GM18870 (cell line): ENCODE data around the gene CEND1.

ENCODE experiments used
- ATAC-seq: cut with Tn5 transposase; IDR thresholded peaks from one replicate; pipeline ENCODE4 v1.9.1; 2021; ENCODE audit warnings: moderate library complexity; ENCODE audit not compliant: unreplicated experiment

Gene CEND1

DNA sequence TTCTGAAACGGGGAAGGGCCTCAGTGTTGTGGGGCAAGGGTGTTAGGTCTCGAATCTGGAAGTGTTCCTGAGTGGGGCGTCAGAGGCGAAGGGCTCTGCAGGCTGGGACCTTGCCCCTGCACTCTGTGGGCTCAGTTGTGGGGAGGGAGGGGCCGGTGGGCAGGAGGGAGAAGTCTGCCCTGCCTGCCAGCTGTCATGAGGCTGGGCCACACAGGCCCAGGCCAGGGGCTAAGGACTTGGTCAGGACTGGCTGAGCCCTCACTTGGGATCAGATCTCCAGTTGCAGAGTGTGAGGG lies 38.0 kb upstream of the CEND1 start, which contains the start of gene CRACR2B:
Gene CRACR2B (plus strand): TSS at position 23 of the 296 bp plus-strand sequence. CDS start 689 bp downstream, outside the sequence.
- ATAC-seq: no peak

DNA sequence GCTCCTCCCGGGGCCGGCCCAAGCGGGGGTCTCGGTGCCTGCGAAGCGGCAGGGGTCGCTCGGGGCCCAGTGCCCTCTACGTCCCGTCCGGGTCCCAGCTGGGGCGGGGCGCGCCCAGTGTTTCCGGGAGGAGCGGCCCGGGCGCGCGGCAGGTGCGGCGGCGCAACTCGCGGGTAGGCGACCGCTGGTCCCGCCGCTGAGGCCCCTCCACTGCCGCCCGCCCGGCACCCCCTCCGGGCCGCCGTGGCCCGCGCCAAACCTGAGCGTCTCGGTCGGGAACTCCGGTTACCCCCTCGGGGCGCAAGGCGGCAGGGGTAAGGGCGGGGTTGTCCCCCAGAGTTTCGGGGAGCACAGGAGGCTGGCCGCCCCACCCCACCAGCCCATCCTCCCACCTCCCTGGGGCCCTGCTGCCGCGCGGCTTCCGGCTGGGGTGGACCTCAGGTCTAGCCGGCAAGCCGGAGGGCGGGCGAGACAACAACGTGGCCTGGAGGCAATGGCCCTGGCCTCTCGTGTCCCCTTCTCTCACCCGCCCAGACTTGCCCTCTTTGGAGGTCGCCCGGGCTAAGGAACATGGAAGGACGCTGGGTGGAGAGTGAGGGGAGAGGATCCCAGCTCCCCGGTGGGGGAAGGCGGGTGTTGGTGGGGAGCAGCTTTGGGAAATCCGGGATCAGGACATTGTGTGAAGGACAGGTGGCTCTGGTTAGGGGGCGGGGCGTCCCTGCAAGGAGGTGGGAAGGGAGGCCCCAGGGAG lies 37.4 kb upstream of the CEND1 start:
- no peak for ATAC-seq

DNA sequence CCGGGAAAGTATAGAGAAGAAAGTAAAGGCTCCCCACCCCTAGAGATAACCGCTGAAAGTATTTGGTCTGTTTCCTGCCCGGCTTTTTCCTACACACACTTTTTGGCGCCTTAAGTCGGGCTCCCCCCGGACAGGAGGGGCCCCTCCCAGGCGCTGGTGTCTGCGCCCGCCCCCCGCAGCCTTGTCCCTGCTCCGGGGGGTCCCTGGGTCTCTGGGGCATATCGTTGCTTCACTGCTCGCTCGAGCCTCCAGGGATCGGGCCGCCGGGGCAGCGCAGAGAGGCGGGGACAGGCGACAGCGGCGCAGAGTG lies 36.9 kb upstream of the CEND1 start:
- ATAC-seq: no peak

DNA sequence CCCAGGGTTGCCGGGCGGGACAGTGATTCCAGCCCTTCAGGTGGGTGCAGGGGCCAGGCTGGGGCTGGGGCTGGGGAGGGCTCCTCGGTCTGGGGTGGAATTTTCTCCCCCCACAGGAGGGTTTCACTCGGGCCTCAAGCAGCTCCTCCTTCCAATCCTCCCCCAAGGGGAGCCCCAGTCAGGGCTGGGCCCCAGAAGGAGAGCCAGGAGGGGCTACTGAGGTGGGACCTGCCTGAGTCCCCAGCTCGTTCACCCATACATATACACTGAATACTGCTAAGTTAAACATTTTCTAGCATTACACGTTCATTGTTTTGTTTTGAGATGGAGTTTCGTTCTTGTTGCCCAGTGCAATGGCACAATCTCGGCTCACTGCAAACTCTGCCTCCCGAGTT lies 36.3 kb upstream of the CEND1 start:
- no peak for ATAC-seq

DNA sequence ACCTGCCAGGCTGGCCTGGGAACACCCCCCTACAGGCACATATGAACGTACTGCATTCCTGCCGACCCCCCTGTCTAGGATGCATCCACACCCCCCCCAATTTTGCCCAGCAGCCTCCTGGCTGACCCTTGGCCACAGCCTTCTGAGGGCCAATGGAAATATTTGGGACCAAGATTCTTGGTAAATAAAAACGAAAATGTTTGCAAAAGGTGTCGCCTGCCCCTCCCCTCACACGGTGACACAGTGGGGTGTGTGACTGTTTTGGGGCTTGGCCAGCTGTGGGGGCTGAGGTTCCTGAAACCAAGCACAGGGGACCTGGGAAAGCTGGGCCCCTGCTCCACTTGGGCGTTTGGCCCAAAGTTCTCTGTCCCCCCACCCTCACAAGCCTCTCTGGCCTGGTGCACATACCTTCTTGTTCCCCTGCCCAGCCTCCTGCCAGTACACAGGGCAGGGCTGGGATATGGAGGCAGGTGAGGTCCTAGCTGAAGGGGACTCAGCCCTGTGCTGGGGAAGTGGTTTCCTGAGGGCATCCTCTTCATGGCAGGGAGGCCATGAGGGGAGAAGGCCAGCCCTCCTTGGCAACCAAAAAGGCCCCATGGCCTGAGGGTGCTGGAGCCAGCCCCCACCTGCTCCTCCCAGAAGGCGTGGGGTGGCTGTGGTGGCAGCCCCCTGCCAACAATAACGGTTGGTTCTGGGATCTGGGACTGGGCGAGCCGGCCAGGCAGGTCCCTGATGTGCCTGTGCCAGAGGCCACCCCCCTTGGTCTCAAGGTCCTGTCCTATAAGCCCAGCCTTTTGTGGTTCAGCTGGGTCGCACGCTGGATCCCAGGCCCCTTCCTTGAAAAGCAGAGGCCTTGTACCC lies 35.7 kb upstream of the CEND1 start:
- ATAC-seq: no peak

DNA sequence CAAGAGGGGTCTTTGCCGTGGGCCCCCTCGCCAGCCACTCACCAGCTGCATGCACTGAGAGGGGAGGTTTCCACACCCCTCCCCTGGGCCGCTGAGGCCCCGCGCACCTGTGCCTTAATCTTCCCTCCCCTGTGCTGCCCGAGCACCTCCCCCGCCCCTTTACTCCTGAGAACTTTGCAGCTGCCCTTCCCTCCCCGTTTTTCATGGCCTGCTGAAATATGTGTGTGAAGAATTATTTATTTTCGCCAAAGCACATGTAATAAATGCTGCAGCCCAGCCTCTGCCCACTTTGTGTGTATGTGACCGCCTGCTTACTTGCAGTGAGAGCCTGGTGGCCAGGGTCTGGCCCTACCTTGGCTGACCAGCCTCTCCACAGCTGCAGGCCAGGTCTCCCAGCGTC lies 35.1 kb upstream of the CEND1 start:
- ATAC-seq: no peak

DNA sequence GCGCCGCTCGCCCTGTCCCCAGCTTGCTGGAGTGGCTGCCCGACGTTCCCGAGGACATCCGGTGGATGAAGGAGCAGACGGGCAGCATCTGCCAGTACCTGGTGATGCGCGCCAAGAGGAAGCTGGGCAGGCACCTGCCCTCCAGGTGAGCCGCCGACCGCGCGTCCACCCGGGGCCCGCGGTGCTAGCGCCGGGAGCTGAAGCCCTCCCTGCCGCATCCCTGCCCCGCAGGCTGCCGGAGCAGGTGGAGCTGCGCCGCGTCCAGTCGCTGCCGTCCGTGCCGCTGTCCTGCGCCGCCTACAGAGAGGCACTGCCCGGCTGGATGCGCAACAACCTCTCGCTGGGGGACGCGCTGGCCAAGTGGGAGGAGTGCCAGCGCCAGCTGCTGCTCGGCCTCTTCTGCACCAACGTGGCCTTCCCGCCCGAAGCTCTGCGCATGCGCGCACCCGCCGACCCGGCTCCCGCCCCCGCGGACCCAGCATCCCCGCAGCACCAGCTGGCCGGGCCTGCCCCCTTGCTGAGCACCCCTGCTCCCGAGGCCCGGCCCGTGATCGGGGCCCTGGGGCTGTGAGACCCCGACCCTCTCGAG lies 34.5 kb upstream of the CEND1 start:
- no peak for ATAC-seq

DNA sequence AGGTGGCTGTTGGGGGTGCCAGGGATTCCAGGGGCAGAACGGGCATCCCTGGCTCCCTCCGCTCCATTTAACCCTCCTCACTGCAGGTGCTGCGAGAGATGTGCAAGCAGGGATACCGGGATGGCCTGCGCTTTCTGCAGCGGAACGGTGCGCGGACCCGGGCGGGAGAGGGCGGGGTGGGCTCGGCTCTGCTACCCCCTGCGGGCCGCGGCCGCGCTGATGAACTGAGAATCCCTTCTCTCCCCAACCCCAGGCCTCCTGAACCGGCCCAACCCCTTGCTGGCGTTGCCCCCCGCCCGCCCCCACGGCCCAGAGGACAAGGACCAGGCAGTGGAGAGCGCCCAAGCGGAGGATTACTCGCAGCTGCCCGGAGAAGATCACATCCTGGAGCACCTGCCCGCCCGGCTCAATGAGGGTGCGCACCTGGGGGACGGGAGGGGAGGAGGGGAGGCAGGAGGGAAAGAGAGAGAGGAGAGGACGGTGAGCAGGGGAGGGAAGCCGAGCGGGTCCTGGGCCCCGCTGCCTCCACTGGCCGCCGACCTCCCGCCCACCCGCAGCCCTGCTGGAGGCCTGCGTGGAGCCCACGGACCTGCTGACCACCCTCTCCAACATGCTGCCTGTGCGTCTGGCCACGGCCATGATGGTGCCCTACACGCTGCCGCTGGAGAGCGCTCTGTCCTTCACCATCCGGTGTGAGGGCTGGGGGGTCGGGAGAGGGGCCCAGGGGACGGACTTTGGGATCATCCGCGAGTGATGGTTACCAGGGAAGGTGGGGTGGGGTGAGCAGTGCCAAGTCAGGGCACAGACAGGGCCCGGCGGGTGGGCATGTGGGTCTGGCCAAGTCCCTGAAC lies 33.8 kb upstream of the CEND1 start:
- no peak for ATAC-seq

DNA sequence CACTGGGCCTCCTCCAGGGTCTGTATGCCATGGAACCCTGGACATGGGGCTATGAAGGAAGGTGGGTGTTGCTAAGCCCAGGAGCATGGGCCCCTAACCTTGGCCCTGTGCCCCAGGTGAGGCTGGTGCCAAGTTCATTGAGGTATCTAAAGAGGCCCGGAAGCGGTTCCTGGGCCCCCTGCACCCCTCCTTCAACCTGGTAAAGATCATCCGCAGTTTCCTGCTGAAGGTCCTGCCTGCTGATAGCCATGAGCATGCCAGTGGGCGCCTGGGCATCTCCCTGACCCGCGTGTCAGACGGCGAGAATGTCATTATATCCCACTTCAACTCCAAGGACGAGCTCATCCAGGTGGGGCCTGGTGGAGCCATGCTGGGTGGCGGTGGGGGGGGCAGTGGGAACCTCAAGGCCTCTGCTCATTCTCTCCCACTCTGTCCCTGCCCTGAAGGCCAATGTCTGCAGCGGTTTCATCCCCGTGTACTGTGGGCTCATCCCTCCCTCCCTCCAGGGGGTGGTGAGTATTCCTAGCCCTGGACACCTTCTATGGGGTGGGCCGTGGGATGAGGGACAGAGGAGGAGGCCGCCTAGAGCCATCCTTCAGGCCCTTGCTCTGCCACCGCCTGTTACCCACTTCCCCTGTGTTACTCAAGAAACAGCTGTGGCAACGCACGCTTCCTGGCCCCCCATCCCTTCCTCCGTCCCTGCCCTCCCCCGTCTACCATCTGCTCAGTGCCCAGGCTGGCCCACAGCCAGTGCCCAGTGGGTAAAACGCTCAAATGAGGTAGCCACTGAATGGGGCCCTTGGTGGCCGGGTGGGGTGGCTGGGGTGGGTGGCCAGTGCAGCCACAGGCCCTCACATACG lies 31.9 kb upstream of the CEND1 start:
- no peak for ATAC-seq

DNA sequence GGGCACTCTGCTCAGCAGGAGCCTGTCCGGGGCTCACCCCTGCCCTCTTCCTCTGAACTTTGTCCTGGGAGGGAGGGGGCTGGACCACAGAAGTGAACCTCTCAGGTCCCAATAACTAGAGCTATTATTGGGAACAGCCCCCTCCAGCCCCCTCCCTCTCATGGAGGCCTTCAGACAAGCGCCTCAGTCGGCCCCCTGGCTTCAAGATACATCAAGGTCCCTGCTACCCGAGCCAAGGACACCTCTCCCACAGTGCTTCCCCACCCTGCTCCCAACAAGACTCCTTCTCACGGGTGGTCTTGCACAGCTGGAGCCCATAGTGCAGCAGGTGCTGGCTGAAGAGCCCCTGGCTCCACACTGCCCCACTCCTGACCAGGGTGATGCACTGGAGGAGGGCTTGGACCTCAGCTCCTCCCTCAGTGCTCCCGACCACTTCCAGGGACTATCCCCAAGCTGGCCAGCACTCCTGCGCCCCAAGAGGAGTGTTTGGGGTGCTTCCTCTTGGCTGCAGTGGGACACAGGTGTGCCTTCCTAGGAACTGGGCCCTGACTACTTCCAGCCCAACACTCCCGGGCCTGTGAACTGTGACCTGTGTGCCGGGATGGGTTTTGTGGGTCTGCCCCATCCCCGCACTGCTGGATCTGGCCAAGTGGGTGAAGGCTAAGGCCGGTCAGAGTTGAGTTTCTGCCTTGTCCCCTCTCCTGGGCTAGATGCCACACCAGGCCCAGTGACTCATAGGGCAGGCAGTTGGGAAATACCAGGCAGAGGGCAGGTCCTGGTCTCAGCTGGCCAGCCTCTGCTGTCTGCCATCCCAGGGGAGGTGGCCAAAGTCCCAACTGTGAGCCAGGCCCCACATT lies 31.0 kb upstream of the CEND1 start:
- ATAC-seq: no peak

DNA sequence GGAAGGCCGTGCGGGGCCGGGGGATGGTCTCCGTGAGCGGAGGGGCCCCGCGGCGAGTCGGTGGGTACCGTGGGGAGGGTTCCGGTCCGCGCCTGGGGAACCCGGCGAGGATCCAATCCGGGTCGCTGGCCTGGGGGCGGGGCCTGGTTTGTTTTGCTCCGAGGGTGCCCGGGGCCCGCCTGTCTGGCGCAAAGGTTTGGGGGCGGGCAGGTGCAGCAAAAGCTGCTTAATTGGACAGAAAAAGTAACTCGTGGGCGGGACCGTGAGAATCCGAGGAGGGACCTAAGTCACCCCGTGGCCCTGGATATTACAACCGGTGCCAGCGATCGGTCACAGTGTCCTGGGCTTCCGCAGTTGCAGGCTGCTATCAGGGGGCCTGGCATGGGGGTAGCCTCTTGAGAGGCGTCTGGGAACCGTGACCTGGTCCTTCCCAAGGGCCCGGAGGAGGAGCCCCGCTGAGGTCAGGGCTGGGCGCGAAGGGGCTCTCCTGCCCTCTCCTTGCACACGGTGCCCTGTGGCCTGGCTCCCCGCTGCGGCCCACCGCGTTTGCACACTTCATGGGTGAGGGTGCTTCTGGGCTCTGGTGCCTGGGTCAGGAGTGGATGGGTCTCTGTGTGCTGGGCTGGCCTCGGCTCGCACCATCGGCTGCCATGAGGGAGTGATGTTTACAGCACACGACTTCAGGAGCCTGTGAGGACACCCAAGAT lies 30.2 kb upstream of the CEND1 start:
- ATAC-seq: peak; percentile 65

DNA sequence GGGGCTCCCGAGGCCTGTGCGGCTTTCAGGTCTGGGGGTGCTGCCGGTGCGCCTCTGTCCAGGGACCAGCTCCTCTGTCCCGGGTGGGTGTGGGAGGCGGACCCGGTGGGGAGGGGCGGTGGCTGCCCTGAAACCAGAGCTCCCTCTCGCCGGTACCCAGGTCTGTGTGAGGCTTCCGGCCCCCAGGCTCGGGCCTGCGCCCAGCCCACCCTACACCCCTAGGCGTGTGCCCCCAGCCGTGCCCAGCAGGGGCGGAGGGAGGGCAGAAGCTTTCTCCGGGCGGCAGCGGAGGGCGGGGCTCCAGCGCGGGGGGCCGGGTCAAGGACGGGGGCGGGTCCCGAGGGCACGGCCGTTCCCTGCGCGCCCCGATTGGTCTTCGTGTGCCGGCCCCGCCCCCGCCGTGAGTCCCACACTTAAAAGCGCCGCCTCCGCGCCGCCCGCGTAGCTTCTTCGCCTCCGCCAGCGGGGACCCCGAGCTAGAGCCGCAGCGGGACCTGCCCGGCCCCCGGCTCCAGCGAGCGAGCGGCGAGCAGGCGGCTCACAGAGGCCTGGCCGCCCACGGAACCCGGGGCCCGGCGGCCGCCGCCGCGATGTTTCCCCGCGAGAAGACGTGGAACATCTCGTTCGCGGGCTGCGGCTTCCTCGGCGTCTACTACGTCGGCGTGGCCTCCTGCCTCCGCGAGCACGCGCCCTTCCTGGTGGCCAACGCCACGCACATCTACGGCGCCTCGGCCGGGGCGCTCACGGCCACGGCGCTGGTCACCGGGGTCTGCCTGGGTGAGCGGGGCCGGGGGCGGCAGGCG lies 29.4 kb upstream of the CEND1 start:
- ATAC-seq: peak; percentile 24

DNA sequence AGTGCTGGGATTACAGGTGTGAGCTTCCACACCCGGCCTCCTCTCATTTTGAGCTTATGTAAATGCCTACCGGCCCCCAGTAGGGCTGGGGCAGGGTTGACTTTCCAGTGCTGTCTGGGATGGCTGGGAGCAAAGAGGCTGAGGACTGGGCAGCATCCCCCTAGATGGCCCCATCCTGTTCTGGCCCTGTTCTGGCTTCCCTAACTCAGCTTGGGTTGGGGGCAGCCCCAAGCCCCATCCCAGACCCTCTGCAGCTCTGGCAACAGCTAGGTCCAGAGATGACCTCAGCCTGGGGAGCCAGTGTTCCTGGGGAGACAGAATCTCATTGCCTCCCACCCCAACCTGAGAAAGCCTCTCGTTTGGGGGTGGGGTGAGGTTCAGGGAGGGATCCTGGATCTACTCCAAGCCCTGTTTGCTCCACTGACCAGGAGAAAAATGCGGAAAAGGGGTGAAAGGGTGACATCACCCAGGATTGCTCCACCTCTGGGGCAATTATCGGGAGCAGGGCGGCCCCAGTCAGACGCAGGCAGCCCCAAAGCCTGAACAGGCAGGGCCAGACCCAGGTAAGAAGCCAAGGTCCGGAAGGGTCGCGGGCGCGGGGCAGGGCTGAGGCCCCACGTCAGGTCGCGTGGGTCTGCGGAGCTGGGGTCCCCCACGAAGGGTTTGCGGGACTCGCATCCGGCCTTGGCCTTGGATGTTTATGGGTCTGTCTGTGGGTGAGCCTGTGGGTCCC lies 28.7 kb upstream of the CEND1 start, which contains the start of gene PNPLA2:
Gene PNPLA2 (plus strand): TSS at position 519 of the 733 bp plus-strand sequence. CDS start 805 bp downstream, outside the sequence.
- no peak for ATAC-seq

DNA sequence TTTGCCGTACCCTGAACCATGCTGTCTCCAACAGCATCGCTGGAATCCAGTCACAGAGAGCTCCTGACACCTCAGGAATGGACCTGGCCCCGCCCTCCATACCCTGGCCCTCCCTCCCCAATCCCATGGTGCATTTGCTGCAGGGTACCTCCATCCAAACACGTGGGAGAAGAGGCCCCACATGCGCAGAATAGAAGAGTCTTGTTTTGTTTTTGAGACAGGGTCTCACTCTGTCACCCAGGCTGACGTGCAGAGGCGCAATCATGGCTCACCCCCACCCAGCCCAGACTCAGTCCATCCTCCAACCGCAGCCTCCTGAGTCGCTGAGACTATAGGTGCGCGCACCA lies 26.5 kb upstream of the CEND1 start:
- ATAC-seq: no peak

DNA sequence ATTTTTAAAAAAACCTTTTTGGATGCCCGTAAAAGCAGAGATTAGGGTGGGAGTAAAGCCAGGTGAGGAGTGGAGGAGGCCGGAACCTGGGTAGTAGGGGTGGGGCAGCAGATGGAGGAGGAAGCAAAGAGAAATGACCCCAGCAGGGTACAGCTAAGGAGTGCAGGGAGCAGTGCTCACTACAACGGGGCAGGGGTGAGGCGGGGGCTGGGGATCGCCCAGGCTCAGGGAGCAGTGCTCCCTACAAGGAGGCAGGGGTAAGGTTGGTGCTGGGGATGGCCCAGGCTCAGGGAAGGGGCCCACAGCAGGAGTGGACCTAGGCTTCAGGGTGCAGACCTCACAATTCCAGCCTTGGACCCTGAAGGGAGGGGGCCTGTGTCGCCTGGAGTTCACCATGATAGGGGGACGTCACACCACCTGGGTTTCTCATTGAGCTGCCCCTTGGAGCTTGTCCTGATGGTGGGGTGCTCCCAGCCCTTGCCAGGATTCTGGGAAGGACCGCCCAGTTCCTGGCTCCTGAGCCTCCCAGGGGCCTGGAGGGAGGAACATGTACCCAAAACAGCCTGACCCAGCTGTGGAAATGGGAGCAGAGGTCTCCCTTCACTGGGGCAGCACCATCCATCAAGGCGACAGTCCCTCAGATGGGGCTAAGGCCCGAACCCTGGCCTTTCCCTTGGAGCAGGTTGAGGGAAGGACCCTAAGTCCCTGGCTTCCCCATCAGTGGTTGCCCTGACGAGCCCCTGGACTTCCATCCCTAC lies 26.0 kb upstream of the CEND1 start:
- ATAC-seq: no peak

DNA sequence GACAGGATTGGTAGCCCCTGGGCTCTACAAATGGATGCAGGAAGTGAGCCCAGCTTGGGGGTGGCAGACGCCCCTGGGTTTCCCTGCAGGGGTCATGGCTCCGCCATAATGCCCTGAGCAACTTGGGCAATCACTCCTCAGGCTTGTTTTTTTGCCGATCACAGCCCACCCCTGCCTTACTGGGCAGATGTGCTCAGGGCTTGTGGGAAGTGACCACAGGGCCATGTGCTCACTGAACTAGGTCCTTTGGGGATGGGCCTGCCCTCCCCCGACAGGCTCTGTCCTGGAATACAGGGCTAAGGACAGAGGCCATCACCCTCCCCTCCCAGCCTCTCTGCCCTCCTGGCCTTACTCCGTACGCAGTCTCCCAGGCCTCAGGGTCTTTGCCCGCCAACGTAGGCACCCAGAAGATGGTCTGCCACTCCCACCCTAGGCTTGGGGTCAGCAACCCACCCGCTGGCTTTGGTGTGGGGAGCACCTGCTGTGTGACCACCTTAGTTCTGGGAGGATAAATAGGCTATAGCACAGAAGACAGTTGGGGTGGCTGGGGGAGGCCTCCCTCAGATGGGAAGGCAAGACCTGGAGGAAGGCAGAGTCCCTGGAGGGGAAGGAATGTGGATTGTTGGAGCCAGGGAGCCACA lies 23.7 kb upstream of the CEND1 start:
- ATAC-seq: no peak
